Thyroid gland (tissue), 4 donors: Measurements from ENCODE around the gene DEPP1. TPM values are rescaled to one million over a fixed set of nuclear protein-coding genes. Genes with fewer than 3 reads are reported as not detected.

Experiments used
- DNase-seq, 2 donors: peaks; one replicate each; pipeline ENCODE4 v3.0.0-alpha.2; 2019
- H3K27ac ChIP-seq, 3 donors: fragments of 200-600 bp; sonication (generic); 1 replicate in 2 of 3; 2 replicates in 1 of 3; pipeline ENCODE4 v1.5.1; 2016 to 2019; ENCODE audit warnings: mild to moderate bottlenecking in 1 of 3, moderate library complexity in 1 of 3
- H3K27me3 ChIP-seq: fragments of 200-600 bp; sonication (generic); one replicate; pipeline ENCODE4 v1.5.1; 2019
- H3K36me3 ChIP-seq, 2 donors: fragments of 200-600 bp; sonication (generic); one replicate each; pipeline ENCODE4 v1.5.1; 2016 to 2019
- H3K4me1 ChIP-seq, 2 donors: fragments of 200-600 bp; sonication (generic); one replicate each; pipeline ENCODE4 v1.5.1; 2017 to 2019
- H3K4me3 ChIP-seq, 3 donors: fragments of 200-600 bp; sonication (generic); replicated peaks in 1 of 3; 1 replicate in 2 of 3; 2 replicates in 1 of 3; pipeline ENCODE4 v1.5.1; 2016; ENCODE audit warnings: mild to moderate bottlenecking in 1 of 3
- H3K9me3 ChIP-seq: fragments of 200-600 bp; sonication (generic); one replicate; pipeline ENCODE4 v1.5.1; 2017
- CTCF ChIP-seq, 6 experiments: fragments of 200-600 bp in 3 of 6; fragments of 450-650 bp in 3 of 6; sonication (generic) in 3 of 6; IDR thresholded peaks; one replicate each; pipeline ENCODE4 v1.5.1; 2016 to 2019; ENCODE audit warnings: antibody characterized with exemption in 6 of 6, mild to moderate bottlenecking in 2 of 6, inconsistent platforms in 1 of 6, moderate library complexity in 1 of 6
- POLR2A ChIP-seq, 2 donors: fragments of 450-650 bp; IDR thresholded peaks; one replicate each; pipeline ENCODE4 v1.6.1; 2017; ENCODE audit warnings: antibody characterized with exemption in 2 of 2, mild to moderate bottlenecking in 2 of 2, moderate library complexity in 1 of 2
- WGBS, 2 donors: methylation state at CpG; one replicate each; pipeline ENCODE4 v1.1.5; 2017; 5-methylcytosine and 5-hydroxymethylcytosine counted together
- intact Hi-C: fragments of 100-400 bp; cut with DNase I; formaldehyde crosslinking; loops from one replicate; pipeline ENCODE4 v1.15.1; 2023
- total RNA-seq, 4 donors: library from RNA; depleted of rRNA; stranded (reverse); fragments of >200 nt; gene quantifications; one replicate each; pipeline ENCODE4 v1.2.3, GENCODE V29; 2016

DEPP1 gene
- total RNA-seq, 4 donors from 2014 or later, result 45.1 to 518 (median 182) TPM

- intact Hi-C loops, result no loop called here
- no peak overlapping the region for H3K4me3 ChIP-seq
- 91% methylated on average over 7 of the region's 7 CpGs for WGBS, 2 donors
- H3K27me3 ChIP-seq, result no peaks in the 10 kb centered on the region
- TF ChIP-seq CTCF (IDR thresholded peaks at IDR 0.05) (no peak), POLR2A (IDR thresholded peaks at IDR 0.05) (no peak)
- no peak for DNase-seq
- no peaks in the 10 kb centered on the region for H3K9me3 ChIP-seq
- no peaks in the 10 kb centered on the region for H3K4me1 ChIP-seq
- no peak overlapping the region for H3K27ac ChIP-seq
- no peaks in the 10 kb centered on the region for H3K36me3 ChIP-seq
Measured at GRCh38 chr10:44939691-44940401, 38.8 kb downstream of the DEPP1 start.

GRCh38 chr10:44938956-44939355 lies 39.7 kb downstream of the DEPP1 start:
- Histone ChIP-seq H3K9me3 (no peaks in the 10 kb centered on the region), H3K27me3 (no peaks in the 10 kb centered on the region), H3K4me3 (no peak overlapping the region), H3K4me1 (peaks cover 0 to 6% of the 10 kb centered on the region in 2 donors), H3K27ac (no peak overlapping the region), H3K36me3 (no peaks in the 10 kb centered on the region)
- WGBS, 2 donors, result 88 to 90% methylated on average over 7 of the region's 7 CpGs
- no peak for DNase-seq
- TF ChIP-seq CTCF (IDR thresholded peaks at IDR 0.05) (no peak), POLR2A (IDR thresholded peaks at IDR 0.05) (no peak)
- intact Hi-C loops, result no loop called here

DNA sequence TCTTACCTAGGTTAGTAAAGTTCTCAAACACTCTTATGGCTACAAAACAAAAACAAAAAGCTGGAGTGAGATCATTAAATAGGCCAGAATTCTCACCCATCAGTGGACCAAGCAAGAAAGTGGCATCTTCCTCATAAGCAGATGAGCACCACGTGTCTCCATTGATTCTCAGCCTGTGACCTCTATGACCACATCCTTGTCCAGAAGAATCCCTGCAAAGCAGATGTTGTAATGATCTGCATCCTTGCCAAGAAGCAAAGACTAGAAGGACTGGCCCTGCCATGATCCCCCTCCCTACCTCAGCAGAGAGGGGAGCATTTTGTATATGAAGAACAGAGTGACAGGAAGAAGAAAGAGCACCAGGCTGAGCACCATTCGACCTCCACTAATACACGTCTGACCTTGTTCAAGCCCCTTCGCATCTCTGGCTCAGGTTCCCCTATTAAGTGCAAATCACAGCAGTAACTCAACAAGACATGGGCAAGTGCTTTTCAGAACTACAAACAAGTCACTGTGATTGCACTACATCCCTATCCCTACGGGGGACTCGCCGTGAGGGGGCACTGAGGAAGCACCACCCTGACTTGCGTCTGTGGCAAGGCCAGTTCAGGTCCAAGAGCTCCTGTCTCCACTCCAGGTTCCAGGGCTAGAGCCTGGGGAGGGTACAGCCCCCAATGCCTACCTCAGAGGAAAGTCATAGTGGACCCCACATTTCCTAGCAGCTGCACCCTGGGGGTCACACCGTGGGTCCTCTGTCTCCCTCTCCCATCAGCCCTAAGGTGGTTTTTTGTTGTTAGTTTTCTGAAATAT lies 41.2 kb downstream of the DEPP1 start:
- TF ChIP-seq CTCF (IDR thresholded peaks at IDR 0.05) (no peak), POLR2A (IDR thresholded peaks at IDR 0.05) (no peak)
- Histone ChIP-seq H3K27me3 (no peaks in the 10 kb centered on the region), H3K36me3 (no peaks in the 10 kb centered on the region), H3K4me1 (peaks cover 6 to 22% of the 10 kb centered on the region in 2 donors), H3K27ac (no peak overlapping the region), H3K4me3 (no peak overlapping the region), H3K9me3 (no peaks in the 10 kb centered on the region)
- intact Hi-C loops, result no loop called here
- 84 to 86% methylated on average over 9 of the region's 9 CpGs for WGBS, 2 donors
- DNase-seq, result no peak

- Histone ChIP-seq H3K9me3 (no peaks in the 10 kb centered on the region), H3K36me3 (no peaks in the 10 kb centered on the region), H3K27me3 (no peaks in the 10 kb centered on the region), H3K27ac (no peak overlapping the region), H3K4me1 (peaks cover 6 to 25% of the 10 kb centered on the region in 2 donors), H3K4me3 (no peak overlapping the region)
- intact Hi-C loops, result no loop called here
- TF ChIP-seq CTCF (IDR thresholded peaks at IDR 0.05), result no peak
- no peak for TF ChIP-seq POLR2A (IDR thresholded peaks at IDR 0.05)
- DNase-seq, result no peak
- WGBS, 2 donors, result 93 to 95% methylated on average over 7 of the region's 7 CpGs
Measured at GRCh38 chr10:44936314-44936975, 42.2 kb downstream of the DEPP1 start.
